Osteocyte (in vitro differentiated cells): Measurements from ENCODE around the gene TTC28. TPM values are rescaled to one million over a fixed set of nuclear protein-coding genes. Genes with fewer than 3 reads are reported as not detected.

ENCODE experiments used
- DNase-seq: peaks from one replicate; pipeline ENCODE4 v3.0.0; 2021; ENCODE audit warnings: mixed read lengths; ENCODE audit not compliant: unreplicated experiment; ENCODE audit errors: extremely low spot score
- H3K27ac Mint-ChIP-seq: one replicate; pipeline ENCODE4 v1.8.0; 2021; ENCODE audit warnings: mild to moderate bottlenecking, mixed read lengths; ENCODE audit not compliant: unreplicated experiment
- H3K27me3 Mint-ChIP-seq: one replicate; pipeline ENCODE4 v1.8.0; 2021; ENCODE audit warnings: mixed read lengths; ENCODE audit not compliant: unreplicated experiment
- H3K36me3 Mint-ChIP-seq: one replicate; pipeline ENCODE4 v1.8.0; 2021; ENCODE audit warnings: mixed read lengths; ENCODE audit not compliant: unreplicated experiment
- H3K4me1 Mint-ChIP-seq: one replicate; pipeline ENCODE4 v1.8.0; 2021; ENCODE audit warnings: mixed read lengths; ENCODE audit not compliant: unreplicated experiment
- H3K4me3 Mint-ChIP-seq: one replicate; pipeline ENCODE4 v1.8.0; 2021; ENCODE audit warnings: mild to moderate bottlenecking, moderate library complexity, mixed read lengths; ENCODE audit not compliant: unreplicated experiment
- H3K9me3 Mint-ChIP-seq: one replicate; pipeline ENCODE4 v1.8.0; 2021; ENCODE audit warnings: mixed read lengths; ENCODE audit not compliant: unreplicated experiment
- CTCF ChIP-seq: fragments of 200-600 bp; sonication (generic); IDR thresholded peaks from 2 replicates; pipeline ENCODE4 v1.5.0; 2021; ENCODE audit warnings: antibody characterized with exemption, mild to moderate bottlenecking, moderate library complexity
- total RNA-seq: library from RNA; stranded (reverse); gene quantifications from 2 replicates; pipeline ENCODE4 v1.2.1, GENCODE V29; 2021

Gene TTC28
- total RNA-seq, 1 donor from 2014 or later, result 70.3 TPM

- DNase-seq, result no peak
- H3K27me3 Mint-ChIP-seq, result no peaks in the 10 kb centered on the region
- peaks cover 49% of the 10 kb centered on the region for H3K4me1 Mint-ChIP-seq
- no peak for TF ChIP-seq CTCF
- H3K36me3 Mint-ChIP-seq, result no peaks in the 10 kb centered on the region
- peak overlapping the region; percentile 52 for H3K27ac Mint-ChIP-seq
- H3K9me3 Mint-ChIP-seq, result no peaks in the 10 kb centered on the region
- H3K4me3 Mint-ChIP-seq, result no peak overlapping the region
Observed at GRCh38 chr22:28715611-28716010, 36.0 kb upstream of the TTC28 start.

- Mint-ChIP-seq H3K9me3 (no peaks in the 10 kb centered on the region), H3K36me3 (no peaks in the 10 kb centered on the region), H3K4me3 (no peak overlapping the region), H3K27ac (peak overlapping the region; percentile 41), H3K4me1 (peaks cover 59% of the 10 kb centered on the region), H3K27me3 (no peaks in the 10 kb centered on the region)
- DNase-seq, result no peak
- no peak for TF ChIP-seq CTCF
Observed at GRCh38 chr22:28714043-28714628, 34.5 kb upstream of the TTC28 start.

GRCh38 chr22:28711820-28712777 is 32.5 kb upstream of the TTC28 start:
- Mint-ChIP-seq H3K36me3 (no peaks in the 10 kb centered on the region), H3K4me3 (peak overlapping the region; percentile 43), H3K27ac (peak overlapping the region; percentile 95), H3K4me1 (peaks cover 62% of the 10 kb centered on the region), H3K9me3 (no peaks in the 10 kb centered on the region), H3K27me3 (no peaks in the 10 kb centered on the region)
- DNase-seq, result no peak
- peak; percentile 33 for TF ChIP-seq CTCF

- Mint-ChIP-seq H3K27ac (peak overlapping the region; percentile 95), H3K4me3 (peak overlapping the region; percentile 43), H3K9me3 (no peaks in the 10 kb centered on the region), H3K4me1 (peaks cover 57% of the 10 kb centered on the region), H3K27me3 (no peaks in the 10 kb centered on the region), H3K36me3 (no peaks in the 10 kb centered on the region)
- no peak for TF ChIP-seq CTCF
- no peak for DNase-seq
Observed at GRCh38 chr22:28711341-28711740, 31.7 kb upstream of the TTC28 start.

GRCh38 chr22:28710576-28711191 is 31.0 kb upstream of the TTC28 start:
- no peaks in the 10 kb centered on the region for H3K27me3 Mint-ChIP-seq
- H3K27ac Mint-ChIP-seq, result peak overlapping the region; percentile 95
- no peaks in the 10 kb centered on the region for H3K9me3 Mint-ChIP-seq
- TF ChIP-seq CTCF, result no peak
- no peak for DNase-seq
- no peaks in the 10 kb centered on the region for H3K36me3 Mint-ChIP-seq
- H3K4me1 Mint-ChIP-seq, result peaks cover 51% of the 10 kb centered on the region
- H3K4me3 Mint-ChIP-seq, result peak overlapping the region; percentile 55
